GM18873 (cell line): ENCODE data around the gene FETUB.
"Not testable (repeated sequence)": the region's sequence is repeated elsewhere in the genome, so short reads cannot be mapped to it uniquely, and the experiment has no call there.

Source experiments
- ATAC-seq: cut with Tn5 transposase; IDR thresholded peaks from one replicate; pipeline ENCODE4 v1.9.1; 2021; ENCODE audit warnings: mild to moderate bottlenecking, moderate library complexity, moderate number of reproducible peaks; ENCODE audit not compliant: unreplicated experiment, low FRiP score

FETUB gene

GRCh38 chr3:186665625-186666188 is 25.5 kb downstream of the FETUB start, which contains the start of gene HRG:
Gene HRG, plus strand, starts transcription at chr3:186666014. Its CDS starts 18 bp downstream, at chr3:186666032.
- no peak for ATAC-seq

- ATAC-seq: no peak
Measured at GRCh38 chr3:186668426-186668825, 28.2 kb downstream of the FETUB start.

GRCh38 chr3:186669378-186670084 is 29.3 kb downstream of the FETUB start:
- ATAC-seq: no peak

- ATAC-seq: no peak
Measured at GRCh38 chr3:186670155-186670554, 30.0 kb downstream of the FETUB start.

- ATAC-seq: no peak
Measured at GRCh38 chr3:186671051-186671450, 30.9 kb downstream of the FETUB start.

- no peak for ATAC-seq
Measured at GRCh38 chr3:186678604-186679003, 38.4 kb downstream of the FETUB start.

- no peak for ATAC-seq
Measured at GRCh38 chr3:186679151-186679550, 39.0 kb downstream of the FETUB start.

- ATAC-seq: no peak
Measured at GRCh38 chr3:186680869-186681268, 40.7 kb downstream of the FETUB start.

GRCh38 chr3:186682812-186683211 is 42.6 kb downstream of the FETUB start:
- ATAC-seq: no peak

GRCh38 chr3:186683979-186684378 is 43.8 kb downstream of the FETUB start:
- ATAC-seq: no peak

GRCh38 chr3:186686475-186686874 is 46.3 kb downstream of the FETUB start:
- not testable (repeated sequence) for ATAC-seq

- no peak for ATAC-seq
Measured at GRCh38 chr3:186687120-186687651, 47.0 kb downstream of the FETUB start.

- not testable (repeated sequence) for ATAC-seq
Measured at GRCh38 chr3:186690304-186690703, 50.1 kb downstream of the FETUB start.

- no peak for ATAC-seq
Measured at GRCh38 chr3:186691676-186692075, 51.5 kb downstream of the FETUB start.

GRCh38 chr3:186693843-186694242 is 53.6 kb downstream of the FETUB start:
- ATAC-seq: no peak

GRCh38 chr3:186694288-186695032 is 54.3 kb downstream of the FETUB start:
- no peak for ATAC-seq

- no peak for ATAC-seq
Measured at GRCh38 chr3:186696522-186696921, 56.3 kb downstream of the FETUB start.

GRCh38 chr3:186697510-186697909 is 57.3 kb downstream of the FETUB start:
- no peak for ATAC-seq

- ATAC-seq: no peak
Measured at GRCh38 chr3:186700267-186700666, 60.1 kb downstream of the FETUB start.

- not testable (repeated sequence) for ATAC-seq
Measured at GRCh38 chr3:186702451-186702850, 62.3 kb downstream of the FETUB start.
